DND-41 (cell line): Measurements from ENCODE around the gene DENND5B.

Source experiments
- EZH2 ChIP-seq: IDR thresholded peaks from 3 replicates; pipeline ENCODE4 v1.6.1; 2012; ENCODE audit warnings: borderline replicate concordance, low read depth, mild to moderate bottlenecking, moderate library complexity, low read length, inconsistent platforms; ENCODE audit not compliant: severe bottlenecking
- TF ChIP-seq, protein P1 (sequence below): IDR thresholded peaks from 2 replicates; pipeline ENCODE4 v1.5.1; 2012; ENCODE audit warnings: borderline replicate concordance, low read length, moderate library complexity, mild to moderate bottlenecking; ENCODE audit not compliant: poor library complexity, severe bottlenecking; ENCODE audit errors: extremely low read depth

GRCh38 chr12:31519511-31519910 is 71.4 kb downstream of the DENND5B start:
- TF ChIP-seq, protein P1, sequence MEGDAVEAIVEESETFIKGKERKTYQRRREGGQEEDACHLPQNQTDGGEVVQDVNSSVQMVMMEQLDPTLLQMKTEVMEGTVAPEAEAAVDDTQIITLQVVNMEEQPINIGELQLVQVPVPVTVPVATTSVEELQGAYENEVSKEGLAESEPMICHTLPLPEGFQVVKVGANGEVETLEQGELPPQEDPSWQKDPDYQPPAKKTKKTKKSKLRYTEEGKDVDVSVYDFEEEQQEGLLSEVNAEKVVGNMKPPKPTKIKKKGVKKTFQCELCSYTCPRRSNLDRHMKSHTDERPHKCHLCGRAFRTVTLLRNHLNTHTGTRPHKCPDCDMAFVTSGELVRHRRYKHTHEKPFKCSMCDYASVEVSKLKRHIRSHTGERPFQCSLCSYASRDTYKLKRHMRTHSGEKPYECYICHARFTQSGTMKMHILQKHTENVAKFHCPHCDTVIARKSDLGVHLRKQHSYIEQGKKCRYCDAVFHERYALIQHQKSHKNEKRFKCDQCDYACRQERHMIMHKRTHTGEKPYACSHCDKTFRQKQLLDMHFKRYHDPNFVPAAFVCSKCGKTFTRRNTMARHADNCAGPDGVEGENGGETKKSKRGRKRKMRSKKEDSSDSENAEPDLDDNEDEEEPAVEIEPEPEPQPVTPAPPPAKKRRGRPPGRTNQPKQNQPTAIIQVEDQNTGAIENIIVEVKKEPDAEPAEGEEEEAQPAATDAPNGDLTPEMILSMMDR, result no peak
- TF ChIP-seq EZH2, result no peak
